ENCODE data around the gene PDE3B. TPM values are rescaled to one million over a fixed set of nuclear protein-coding genes. Genes with fewer than 3 reads are reported as not detected.
"Not testable (repeated sequence)": the region's sequence is repeated elsewhere in the genome, so short reads cannot be mapped to it uniquely, and the experiment has no call there.

The PDE3B gene
- total RNA-seq, 1 experiment from 2014 or later, result 4.8 TPM

- intact Hi-C loops (cut with micrococcal nuclease; ENCODE audit: unreplicated experiment), result no loop called here
- POLR2A ChIA-PET (ENCODE audit: low non-redundant PET), result no interaction called here
- no TSS peak for BruUV-seq (replicated peaks)
- Histone ChIP-seq H3K9me3 (ENCODE audit: low read depth, low read length, poor library complexity, severe bottlenecking) (no peaks in the 10 kb centered on the region), H3K27me3 (replicated peaks; ENCODE audit: insufficient read depth, low read depth, low read length, poor library complexity) (no peaks in the 10 kb centered on the region), H3K4me3 (ENCODE audit: low read depth, low read length, poor library complexity, severe bottlenecking) (no peak overlapping the region), H3K4me1 (ENCODE audit: insufficient read depth, low read length, poor library complexity, severe bottlenecking) (no peaks in the 10 kb centered on the region), H3K27ac (ENCODE audit: low read depth, low read length, poor library complexity, severe bottlenecking) (no peak overlapping the region), H3K36me3 (ENCODE audit: insufficient read depth, low read length, poor library complexity, severe bottlenecking) (peaks cover 3% of the 10 kb centered on the region)
- CTCF ChIA-PET, result no interaction called here
- DNase-seq (ENCODE audit: low spot score), result no peak
- TF ChIP-seq EZH2 (IDR thresholded peaks at IDR 0.05; ENCODE audit: borderline replicate concordance, low read depth, low read length, poor library complexity, severe bottlenecking) (no peak), CTCF (conservative IDR thresholded peaks at IDR 0.05; ENCODE audit: low read depth, low read length) (no peak)
Observed at GRCh38 chr11:14875163-14875562, 231.6 kb downstream of the PDE3B start.

GRCh38 chr11:14881576-14882193 lies 238.1 kb downstream of the PDE3B start:
- ChIA-PET CTCF (no interaction called here), POLR2A (ENCODE audit: low non-redundant PET) (no interaction called here)
- Histone ChIP-seq H3K4me3 (ENCODE audit: low read depth, low read length, poor library complexity, severe bottlenecking) (no peak overlapping the region), H3K4me1 (ENCODE audit: insufficient read depth, low read length, poor library complexity, severe bottlenecking) (no peaks in the 10 kb centered on the region), H3K36me3 (ENCODE audit: insufficient read depth, low read length, poor library complexity, severe bottlenecking) (peaks cover 3% of the 10 kb centered on the region), H3K27me3 (replicated peaks; ENCODE audit: insufficient read depth, low read depth, low read length, poor library complexity) (no peaks in the 10 kb centered on the region), H3K9me3 (ENCODE audit: low read depth, low read length, poor library complexity, severe bottlenecking) (no peaks in the 10 kb centered on the region), H3K27ac (ENCODE audit: low read depth, low read length, poor library complexity, severe bottlenecking) (no peak overlapping the region)
- no peak for TF ChIP-seq EZH2 (IDR thresholded peaks at IDR 0.05; ENCODE audit: borderline replicate concordance, low read depth, low read length, poor library complexity, severe bottlenecking)
- no peak for TF ChIP-seq CTCF (conservative IDR thresholded peaks at IDR 0.05; ENCODE audit: low read depth, low read length)
- BruUV-seq (replicated peaks), result no TSS peak
- no peak for DNase-seq (ENCODE audit: low spot score)
- intact Hi-C loops (cut with micrococcal nuclease; ENCODE audit: unreplicated experiment), result no loop called here

- BruUV-seq (replicated peaks), result no TSS peak
- POLR2A ChIA-PET (ENCODE audit: low non-redundant PET), result no interaction called here
- intact Hi-C loops (cut with micrococcal nuclease; ENCODE audit: unreplicated experiment), result no loop called here
Observed at GRCh38 chr11:14882196-14882595, 238.6 kb downstream of the PDE3B start.

GRCh38 chr11:14883683-14884082 lies 240.1 kb downstream of the PDE3B start:
- H3K36me3 ChIP-seq (ENCODE audit: insufficient read depth, low read length, poor library complexity, severe bottlenecking); H3K4me3 ChIP-seq (ENCODE audit: low read depth, low read length, poor library complexity, severe bottlenecking); H3K27me3 ChIP-seq (replicated peaks; ENCODE audit: insufficient read depth, low read depth, low read length, poor library complexity); BruUV-seq (replicated peaks); intact Hi-C loops (cut with micrococcal nuclease; ENCODE audit: unreplicated experiment); H3K27ac ChIP-seq (ENCODE audit: low read depth, low read length, poor library complexity, severe bottlenecking); POLR2A ChIA-PET (ENCODE audit: low non-redundant PET); CTCF ChIA-PET; DNase-seq (ENCODE audit: low spot score); H3K9me3 ChIP-seq (ENCODE audit: low read depth, low read length, poor library complexity, severe bottlenecking); H3K4me1 ChIP-seq (ENCODE audit: insufficient read depth, low read length, poor library complexity, severe bottlenecking): not testable (repeated sequence)

More at GRCh38 chr11:14882196-14882595, 238.6 kb downstream of the PDE3B start:
- TF ChIP-seq EZH2 (IDR thresholded peaks at IDR 0.05; ENCODE audit: borderline replicate concordance, low read depth, low read length, poor library complexity, severe bottlenecking) (no peak), CTCF (conservative IDR thresholded peaks at IDR 0.05; ENCODE audit: low read depth, low read length) (no peak)
- no peak for DNase-seq (ENCODE audit: low spot score)
- CTCF ChIA-PET, result no interaction called here
- Histone ChIP-seq H3K27ac (ENCODE audit: low read depth, low read length, poor library complexity, severe bottlenecking) (no peak overlapping the region), H3K4me1 (ENCODE audit: insufficient read depth, low read length, poor library complexity, severe bottlenecking) (no peaks in the 10 kb centered on the region), H3K9me3 (ENCODE audit: low read depth, low read length, poor library complexity, severe bottlenecking) (no peaks in the 10 kb centered on the region), H3K4me3 (ENCODE audit: low read depth, low read length, poor library complexity, severe bottlenecking) (no peak overlapping the region), H3K27me3 (replicated peaks; ENCODE audit: insufficient read depth, low read depth, low read length, poor library complexity) (no peaks in the 10 kb centered on the region), H3K36me3 (ENCODE audit: insufficient read depth, low read length, poor library complexity, severe bottlenecking) (peaks cover 3% of the 10 kb centered on the region)
